Measurements from ENCODE around the gene ARFGAP1.

- TF ChIP-seq GATA1 (IDR thresholded peaks at IDR 0.05; ENCODE audit: low read depth, low read length) (no peak), POLR2A (IDR thresholded peaks at IDR 0.05; ENCODE audit: low read length) (no peak)
Observed at GRCh38 chr20:63294536-63294900, 21.9 kb downstream of the ARFGAP1 start.

Data from erythroblast (primary cell).